Loucy (cell line): ENCODE data around the gene SPSB3.

Source experiments
- CTCF ChIP-seq: fragments of 200-600 bp; sonication (generic); conservative IDR thresholded peaks from 2 replicates; pipeline ENCODE4 v1.5.1; 2014; ENCODE audit warnings: mild to moderate bottlenecking, antibody characterized with exemption, low read length
- EZH2phosphoT487 ChIP-seq: fragments of 200-600 bp; IDR thresholded peaks from 2 replicates; pipeline ENCODE4 v1.6.1; 2018; ENCODE audit warnings: antibody characterized with exemption, mild to moderate bottlenecking, moderate library complexity, borderline replicate concordance

- no peak for TF ChIP-seq CTCF
- TF ChIP-seq EZH2phosphoT487, result no peak
These were observed 41.4 kb downstream of the SPSB3 start for GRCh38 chr16:1740781-1741490.
